ENCODE data around the gene VMP1.

VMP1 gene

DNA sequence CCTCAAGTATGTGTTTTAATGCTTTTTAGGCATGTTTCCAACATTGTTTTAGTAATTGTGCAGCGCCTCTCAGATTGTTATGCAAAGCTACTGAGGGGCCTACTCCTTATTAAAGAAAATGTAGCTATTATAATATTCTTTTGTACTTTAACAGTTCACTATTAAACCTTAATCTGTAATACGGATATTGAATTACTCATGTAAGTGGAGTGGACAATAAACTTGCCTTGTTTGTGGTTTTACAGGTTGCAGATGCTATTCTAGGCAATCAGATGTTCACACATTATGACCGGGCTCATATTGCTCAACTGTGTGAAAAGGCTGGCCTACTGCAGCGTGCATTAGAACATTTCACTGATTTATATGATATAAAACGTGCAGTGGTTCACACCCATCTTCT is 41.2 kb upstream of the VMP1 start (continued):
- TF ChIP-seq, protein P1, sequence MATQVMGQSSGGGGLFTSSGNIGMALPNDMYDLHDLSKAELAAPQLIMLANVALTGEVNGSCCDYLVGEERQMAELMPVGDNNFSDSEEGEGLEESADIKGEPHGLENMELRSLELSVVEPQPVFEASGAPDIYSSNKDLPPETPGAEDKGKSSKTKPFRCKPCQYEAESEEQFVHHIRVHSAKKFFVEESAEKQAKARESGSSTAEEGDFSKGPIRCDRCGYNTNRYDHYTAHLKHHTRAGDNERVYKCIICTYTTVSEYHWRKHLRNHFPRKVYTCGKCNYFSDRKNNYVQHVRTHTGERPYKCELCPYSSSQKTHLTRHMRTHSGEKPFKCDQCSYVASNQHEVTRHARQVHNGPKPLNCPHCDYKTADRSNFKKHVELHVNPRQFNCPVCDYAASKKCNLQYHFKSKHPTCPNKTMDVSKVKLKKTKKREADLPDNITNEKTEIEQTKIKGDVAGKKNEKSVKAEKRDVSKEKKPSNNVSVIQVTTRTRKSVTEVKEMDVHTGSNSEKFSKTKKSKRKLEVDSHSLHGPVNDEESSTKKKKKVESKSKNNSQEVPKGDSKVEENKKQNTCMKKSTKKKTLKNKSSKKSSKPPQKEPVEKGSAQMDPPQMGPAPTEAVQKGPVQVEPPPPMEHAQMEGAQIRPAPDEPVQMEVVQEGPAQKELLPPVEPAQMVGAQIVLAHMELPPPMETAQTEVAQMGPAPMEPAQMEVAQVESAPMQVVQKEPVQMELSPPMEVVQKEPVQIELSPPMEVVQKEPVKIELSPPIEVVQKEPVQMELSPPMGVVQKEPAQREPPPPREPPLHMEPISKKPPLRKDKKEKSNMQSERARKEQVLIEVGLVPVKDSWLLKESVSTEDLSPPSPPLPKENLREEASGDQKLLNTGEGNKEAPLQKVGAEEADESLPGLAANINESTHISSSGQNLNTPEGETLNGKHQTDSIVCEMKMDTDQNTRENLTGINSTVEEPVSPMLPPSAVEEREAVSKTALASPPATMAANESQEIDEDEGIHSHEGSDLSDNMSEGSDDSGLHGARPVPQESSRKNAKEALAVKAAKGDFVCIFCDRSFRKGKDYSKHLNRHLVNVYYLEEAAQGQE (tag by site-specific recombination; IDR thresholded peaks at IDR 0.05): no peak
- TF ChIP-seq HOXD13 (CRISPR knock-in tag; IDR thresholded peaks at IDR 0.05; ENCODE audit: borderline replicate concordance) (no peak), ZNF548 (tag by site-specific recombination; IDR thresholded peaks at IDR 0.05) (no peak), ZNF266 (tag by site-specific recombination; IDR thresholded peaks at IDR 0.05; ENCODE audit: low read depth) (no peak), ZNF560 (tag by site-specific recombination; IDR thresholded peaks at IDR 0.05; ENCODE audit: borderline replicate concordance) (no peak), ZSCAN30 (tag by site-specific recombination; IDR thresholded peaks at IDR 0.05) (peak; percentile 57), ZNF311 (tag by site-specific recombination; IDR thresholded peaks at IDR 0.05; ENCODE audit: borderline replicate concordance) (no peak), KLF10 (tag by site-specific recombination; IDR thresholded peaks at IDR 0.05) (0 out of 2 replicates have a peak, but pooled peaks have one; percentile 25), ZNF596 (tag by site-specific recombination; IDR thresholded peaks at IDR 0.05) (0 out of 2 replicates have a peak, but pooled peaks have one; percentile 9), ZNF239 (tag by site-specific recombination; IDR thresholded peaks at IDR 0.05) (no peak), PRDM1 (tag by site-specific recombination; IDR thresholded peaks at IDR 0.05) (no peak), ZBTB1 (tag by site-specific recombination; IDR thresholded peaks at IDR 0.05) (no peak), OVOL3 (tag by site-specific recombination; IDR thresholded peaks at IDR 0.05) (0 out of 2 replicates have a peak, but pooled peaks have one; percentile 61), ZSCAN23 (tag by site-specific recombination; IDR thresholded peaks at IDR 0.05) (no peak), ZNF2 (tag by site-specific recombination; IDR thresholded peaks at IDR 0.05) (peak; percentile 42; the same call in 1 of the 2 replicates), ZNF660 (tag by site-specific recombination; IDR thresholded peaks at IDR 0.05) (no peak), KLF1 (tag by site-specific recombination; IDR thresholded peaks at IDR 0.05) (no peak), ZNF354C (tag by site-specific recombination; IDR thresholded peaks at IDR 0.05; ENCODE audit: borderline replicate concordance, low read depth) (no peak)
- TF ChIP-seq, protein P2, sequence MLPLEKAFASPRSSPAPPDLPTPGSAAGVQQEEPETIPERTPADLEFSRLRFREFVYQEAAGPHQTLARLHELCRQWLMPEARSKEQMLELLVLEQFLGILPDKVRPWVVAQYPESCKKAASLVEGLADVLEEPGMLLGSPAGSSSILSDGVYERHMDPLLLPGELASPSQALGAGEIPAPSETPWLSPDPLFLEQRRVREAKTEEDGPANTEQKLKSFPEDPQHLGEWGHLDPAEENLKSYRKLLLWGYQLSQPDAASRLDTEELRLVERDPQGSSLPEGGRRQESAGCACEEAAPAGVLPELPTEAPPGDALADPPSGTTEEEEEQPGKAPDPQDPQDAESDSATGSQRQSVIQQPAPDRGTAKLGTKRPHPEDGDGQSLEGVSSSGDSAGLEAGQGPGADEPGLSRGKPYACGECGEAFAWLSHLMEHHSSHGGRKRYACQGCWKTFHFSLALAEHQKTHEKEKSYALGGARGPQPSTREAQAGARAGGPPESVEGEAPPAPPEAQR (tag by site-specific recombination; IDR thresholded peaks at IDR 0.05): no peak
- TF ChIP-seq, protein P3, sequence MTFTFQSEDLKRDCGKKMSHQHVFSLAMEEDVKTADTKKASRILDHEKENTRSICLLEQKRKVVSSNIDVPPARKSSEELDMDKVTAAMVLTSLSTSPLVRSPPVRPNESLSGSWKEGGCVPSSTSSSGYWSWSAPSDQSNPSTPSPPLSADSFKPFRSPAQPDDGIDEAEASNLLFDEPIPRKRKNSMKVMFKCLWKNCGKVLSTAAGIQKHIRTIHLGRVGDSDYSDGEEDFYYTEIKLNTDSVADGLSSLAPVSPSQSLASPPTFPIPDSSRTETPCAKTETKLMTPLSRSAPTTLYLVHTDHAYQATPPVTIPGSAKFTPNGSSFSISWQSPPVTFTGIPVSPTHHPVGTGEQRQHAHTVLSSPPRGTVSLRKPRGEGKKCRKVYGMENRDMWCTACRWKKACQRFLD (tag by site-specific recombination; IDR thresholded peaks at IDR 0.05): no peak
- TF ChIP-seq, protein P4, sequence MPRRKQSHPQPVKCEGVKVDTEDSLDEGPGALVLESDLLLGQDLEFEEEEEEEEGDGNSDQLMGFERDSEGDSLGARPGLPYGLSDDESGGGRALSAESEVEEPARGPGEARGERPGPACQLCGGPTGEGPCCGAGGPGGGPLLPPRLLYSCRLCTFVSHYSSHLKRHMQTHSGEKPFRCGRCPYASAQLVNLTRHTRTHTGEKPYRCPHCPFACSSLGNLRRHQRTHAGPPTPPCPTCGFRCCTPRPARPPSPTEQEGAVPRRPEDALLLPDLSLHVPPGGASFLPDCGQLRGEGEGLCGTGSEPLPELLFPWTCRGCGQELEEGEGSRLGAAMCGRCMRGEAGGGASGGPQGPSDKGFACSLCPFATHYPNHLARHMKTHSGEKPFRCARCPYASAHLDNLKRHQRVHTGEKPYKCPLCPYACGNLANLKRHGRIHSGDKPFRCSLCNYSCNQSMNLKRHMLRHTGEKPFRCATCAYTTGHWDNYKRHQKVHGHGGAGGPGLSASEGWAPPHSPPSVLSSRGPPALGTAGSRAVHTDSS (tag by site-specific recombination; IDR thresholded peaks at IDR 0.05): no peak
- TF ChIP-seq, protein P5, sequence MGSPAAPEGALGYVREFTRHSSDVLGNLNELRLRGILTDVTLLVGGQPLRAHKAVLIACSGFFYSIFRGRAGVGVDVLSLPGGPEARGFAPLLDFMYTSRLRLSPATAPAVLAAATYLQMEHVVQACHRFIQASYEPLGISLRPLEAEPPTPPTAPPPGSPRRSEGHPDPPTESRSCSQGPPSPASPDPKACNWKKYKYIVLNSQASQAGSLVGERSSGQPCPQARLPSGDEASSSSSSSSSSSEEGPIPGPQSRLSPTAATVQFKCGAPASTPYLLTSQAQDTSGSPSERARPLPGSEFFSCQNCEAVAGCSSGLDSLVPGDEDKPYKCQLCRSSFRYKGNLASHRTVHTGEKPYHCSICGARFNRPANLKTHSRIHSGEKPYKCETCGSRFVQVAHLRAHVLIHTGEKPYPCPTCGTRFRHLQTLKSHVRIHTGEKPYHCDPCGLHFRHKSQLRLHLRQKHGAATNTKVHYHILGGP (tag by site-specific recombination; IDR thresholded peaks at IDR 0.05): no peak
- TF ChIP-seq, protein P6, sequence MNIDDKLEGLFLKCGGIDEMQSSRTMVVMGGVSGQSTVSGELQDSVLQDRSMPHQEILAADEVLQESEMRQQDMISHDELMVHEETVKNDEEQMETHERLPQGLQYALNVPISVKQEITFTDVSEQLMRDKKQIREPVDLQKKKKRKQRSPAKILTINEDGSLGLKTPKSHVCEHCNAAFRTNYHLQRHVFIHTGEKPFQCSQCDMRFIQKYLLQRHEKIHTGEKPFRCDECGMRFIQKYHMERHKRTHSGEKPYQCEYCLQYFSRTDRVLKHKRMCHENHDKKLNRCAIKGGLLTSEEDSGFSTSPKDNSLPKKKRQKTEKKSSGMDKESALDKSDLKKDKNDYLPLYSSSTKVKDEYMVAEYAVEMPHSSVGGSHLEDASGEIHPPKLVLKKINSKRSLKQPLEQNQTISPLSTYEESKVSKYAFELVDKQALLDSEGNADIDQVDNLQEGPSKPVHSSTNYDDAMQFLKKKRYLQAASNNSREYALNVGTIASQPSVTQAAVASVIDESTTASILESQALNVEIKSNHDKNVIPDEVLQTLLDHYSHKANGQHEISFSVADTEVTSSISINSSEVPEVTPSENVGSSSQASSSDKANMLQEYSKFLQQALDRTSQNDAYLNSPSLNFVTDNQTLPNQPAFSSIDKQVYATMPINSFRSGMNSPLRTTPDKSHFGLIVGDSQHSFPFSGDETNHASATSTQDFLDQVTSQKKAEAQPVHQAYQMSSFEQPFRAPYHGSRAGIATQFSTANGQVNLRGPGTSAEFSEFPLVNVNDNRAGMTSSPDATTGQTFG (tag by site-specific recombination; IDR thresholded peaks at IDR 0.05; ENCODE audit: borderline replicate concordance): no peak
- TF ChIP-seq, protein P7, sequence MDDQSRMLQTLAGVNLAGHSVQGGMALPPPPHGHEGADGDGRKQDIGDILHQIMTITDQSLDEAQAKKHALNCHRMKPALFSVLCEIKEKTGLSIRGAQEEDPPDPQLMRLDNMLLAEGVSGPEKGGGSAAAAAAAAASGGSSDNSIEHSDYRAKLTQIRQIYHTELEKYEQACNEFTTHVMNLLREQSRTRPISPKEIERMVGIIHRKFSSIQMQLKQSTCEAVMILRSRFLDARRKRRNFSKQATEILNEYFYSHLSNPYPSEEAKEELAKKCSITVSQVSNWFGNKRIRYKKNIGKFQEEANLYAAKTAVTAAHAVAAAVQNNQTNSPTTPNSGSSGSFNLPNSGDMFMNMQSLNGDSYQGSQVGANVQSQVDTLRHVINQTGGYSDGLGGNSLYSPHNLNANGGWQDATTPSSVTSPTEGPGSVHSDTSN (CRISPR knock-in tag; IDR thresholded peaks at IDR 0.05): no peak
- TF ChIP-seq, protein P8, sequence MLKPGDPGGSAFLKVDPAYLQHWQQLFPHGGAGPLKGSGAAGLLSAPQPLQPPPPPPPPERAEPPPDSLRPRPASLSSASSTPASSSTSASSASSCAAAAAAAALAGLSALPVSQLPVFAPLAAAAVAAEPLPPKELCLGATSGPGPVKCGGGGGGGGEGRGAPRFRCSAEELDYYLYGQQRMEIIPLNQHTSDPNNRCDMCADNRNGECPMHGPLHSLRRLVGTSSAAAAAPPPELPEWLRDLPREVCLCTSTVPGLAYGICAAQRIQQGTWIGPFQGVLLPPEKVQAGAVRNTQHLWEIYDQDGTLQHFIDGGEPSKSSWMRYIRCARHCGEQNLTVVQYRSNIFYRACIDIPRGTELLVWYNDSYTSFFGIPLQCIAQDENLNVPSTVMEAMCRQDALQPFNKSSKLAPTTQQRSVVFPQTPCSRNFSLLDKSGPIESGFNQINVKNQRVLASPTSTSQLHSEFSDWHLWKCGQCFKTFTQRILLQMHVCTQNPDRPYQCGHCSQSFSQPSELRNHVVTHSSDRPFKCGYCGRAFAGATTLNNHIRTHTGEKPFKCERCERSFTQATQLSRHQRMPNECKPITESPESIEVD (tag by site-specific recombination; IDR thresholded peaks at IDR 0.05): peak; percentile 99
